HL-60 (cell line): Measurements from ENCODE around the gene TSSK2.

ENCODE experiments used
- DNase-seq, 2 experiments: peaks; one replicate each; pipeline ENCODE4 v3.0.0-alpha.2; 2010 to 2020; ENCODE audit warnings: low read depth in 1 of 2, low spot score in 1 of 2
- H3K27ac ChIP-seq: fragments of 250-450 bp; sonication (Bioruptor Pico); replicated peaks from 2 replicates; pipeline ENCODE4 v1.5.1; 2020; ENCODE audit warnings: mild to moderate bottlenecking, moderate library complexity
- H3K27me3 ChIP-seq: fragments of 250-450 bp; sonication (Bioruptor Pico); 2 replicates; pipeline ENCODE4 v1.5.1; 2021; ENCODE audit warnings: mild to moderate bottlenecking, moderate library complexity; ENCODE audit not compliant: insufficient read depth, poor library complexity, severe bottlenecking
- H3K4me3 ChIP-seq: replicated peaks from 2 replicates; pipeline ENCODE4 v1.5.1; 2011; ENCODE audit warnings: mild to moderate bottlenecking, control low read depth, low read length; ENCODE audit not compliant: insufficient read depth
- CTCF ChIP-seq: IDR thresholded peaks from one replicate; pipeline ENCODE4 v1.5.1; 2011; ENCODE audit warnings: low read length, control low read depth, inconsistent platforms; ENCODE audit not compliant: insufficient read depth
- GABPA ChIP-seq: IDR thresholded peaks from 2 replicates; pipeline ENCODE4 v1.6.1; 2012; ENCODE audit warnings: low read depth
- POLR2AphosphoS5 ChIP-seq: IDR thresholded peaks from 2 replicates; pipeline ENCODE4 v1.6.1; 2012; ENCODE audit warnings: low read depth
- REST ChIP-seq: IDR thresholded peaks from 2 replicates; pipeline ENCODE4 v1.6.1; 2012; ENCODE audit warnings: low read depth; ENCODE audit not compliant: insufficient replicate concordance
- SPI1 ChIP-seq: IDR thresholded peaks from 2 replicates; pipeline ENCODE4 v1.6.1; 2012; ENCODE audit warnings: low read depth, mild to moderate bottlenecking, borderline replicate concordance

The TSSK2 gene

DNA sequence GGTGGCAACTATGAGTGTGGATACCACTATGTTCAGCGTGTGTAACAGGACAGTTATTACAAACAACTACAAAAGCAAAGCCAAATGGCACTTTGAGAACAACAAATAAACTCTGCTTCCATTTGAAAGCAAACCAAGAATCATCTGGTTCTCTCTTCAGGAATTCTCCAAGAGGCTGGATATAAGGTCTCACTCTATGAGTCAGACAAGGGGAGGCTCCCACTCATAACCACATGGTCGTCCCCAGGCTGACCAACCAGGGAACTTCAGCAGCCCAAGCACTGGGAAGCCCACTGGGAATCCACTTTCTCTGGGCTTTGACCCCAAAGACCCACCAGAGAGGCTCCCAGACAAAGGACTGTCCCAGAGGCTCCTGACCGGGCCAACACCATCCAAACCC is 44.2 kb upstream of the TSSK2 start:
- no peak for DNase-seq
- peak overlapping the region; percentile 75 for H3K27ac ChIP-seq
- H3K27me3 ChIP-seq: no peaks in the 10 kb centered on the region
- no peak overlapping the region for H3K4me3 ChIP-seq
- TF ChIP-seq SPI1 (no peak), POLR2AphosphoS5 (no peak), GABPA (no peak), CTCF (no peak), REST (no peak)

DNA sequence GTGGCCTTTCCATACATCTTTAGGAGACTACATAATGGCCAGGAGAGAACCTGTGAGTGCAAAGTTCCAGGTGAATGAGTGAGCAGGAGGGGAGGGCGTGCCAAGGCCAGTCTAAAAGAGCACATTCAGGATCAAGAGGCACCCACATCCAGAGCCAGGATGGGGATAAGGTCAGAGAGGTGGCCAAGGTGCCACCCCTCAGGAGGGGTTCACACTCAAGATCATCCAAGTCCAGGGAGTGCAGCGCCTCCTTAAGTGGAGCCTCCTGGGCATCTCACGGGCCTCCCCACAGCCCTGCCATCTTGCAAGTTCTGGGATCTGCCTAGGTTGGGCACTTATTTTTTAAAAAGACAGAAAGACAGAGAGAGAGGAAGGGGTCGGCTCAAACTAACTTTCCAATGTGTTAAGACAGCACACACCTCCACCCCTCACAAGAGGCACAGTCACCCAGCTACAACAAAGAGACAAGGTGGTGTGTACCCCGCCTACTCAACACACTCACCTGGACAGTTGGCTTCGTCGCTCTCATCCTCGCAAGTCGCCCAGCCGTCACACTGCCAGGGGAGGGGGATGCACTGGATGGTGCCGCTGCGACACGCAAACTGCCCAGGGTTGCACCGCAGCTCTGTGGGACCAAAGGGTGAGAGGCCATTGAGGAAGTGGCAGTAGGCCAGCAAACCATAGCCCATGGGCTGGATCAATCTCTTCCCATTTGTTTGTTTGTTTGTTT is 42.1 kb upstream of the TSSK2 start:
- TF ChIP-seq SPI1: no peak
- no peak for TF ChIP-seq REST
- no peak for TF ChIP-seq GABPA
- no peak for TF ChIP-seq POLR2AphosphoS5
- TF ChIP-seq CTCF: no peak

DNA sequence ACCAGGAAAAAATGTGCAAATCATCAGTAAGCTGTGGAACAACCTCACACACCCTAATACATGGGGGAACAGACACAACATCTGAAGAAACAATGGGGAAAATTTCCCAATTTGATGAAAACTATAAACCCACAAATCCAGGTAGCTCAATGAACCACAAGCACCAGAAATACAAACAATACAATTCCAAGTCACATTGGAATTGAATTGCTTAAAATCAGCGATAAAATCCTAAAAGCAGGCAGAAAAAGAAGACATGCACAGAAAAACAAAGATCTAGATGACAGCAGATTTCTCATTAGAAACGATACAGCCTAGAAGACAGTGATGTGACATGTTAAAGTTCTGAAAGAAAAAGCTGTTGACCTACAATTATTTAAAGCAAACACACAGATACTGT is 40.9 kb upstream of the TSSK2 start:
- Histone ChIP-seq H3K27ac (no peak overlapping the region), H3K27me3 (no peaks in the 10 kb centered on the region), H3K4me3 (no peak overlapping the region)
- no peak for DNase-seq
- TF ChIP-seq CTCF (no peak), SPI1 (no peak), POLR2AphosphoS5 (no peak), GABPA (no peak), REST (no peak)

More for the DNA sequence above, 42.1 kb upstream of the TSSK2 start:
- no peaks in the 10 kb centered on the region for H3K27me3 ChIP-seq
- DNase-seq: no peak
- no peak overlapping the region for H3K27ac ChIP-seq
- no peak overlapping the region for H3K4me3 ChIP-seq
